Activated CD4-positive, alpha-beta T cell treated with anti-CD3 and anti-CD28 coated beads, Interleukin-2, amount 50 U/mL, for 4 hours (primary cell): ENCODE results near the gene PIP5K1B.
"Not testable (repeated sequence)": the region's sequence is repeated elsewhere in the genome, so short reads cannot be mapped to it uniquely, and the experiment has no call there.

Experiments
- DNase-seq, 2 experiments: peaks; one replicate each; pipeline ENCODE4 v3.0.0-alpha.2; 2020

The PIP5K1B gene

GRCh38 chr9:69036799-69037198, 331.8 kb downstream of the PIP5K1B start:
- no peak for DNase-seq

- DNase-seq: no peak
Measured at GRCh38 chr9:69040646-69041045, 335.6 kb downstream of the PIP5K1B start.

GRCh38 chr9:69044240-69045219, 339.5 kb downstream of the PIP5K1B start:
- DNase-seq: no peak

- no peak for DNase-seq
Measured at GRCh38 chr9:69045821-69046220, 340.8 kb downstream of the PIP5K1B start.

- no peak for DNase-seq
Measured at GRCh38 chr9:69046723-69047122, 341.7 kb downstream of the PIP5K1B start.

GRCh38 chr9:69047371-69047770, 342.3 kb downstream of the PIP5K1B start:
- no peak for DNase-seq

- no peak for DNase-seq
Measured at GRCh38 chr9:69049094-69049493, 344.1 kb downstream of the PIP5K1B start.

GRCh38 chr9:69050936-69051335, 345.9 kb downstream of the PIP5K1B start:
- DNase-seq: not testable (repeated sequence)

- no peak for DNase-seq
Measured at GRCh38 chr9:69054989-69055388, 349.9 kb downstream of the PIP5K1B start.

- DNase-seq: no peak
Measured at GRCh38 chr9:69056191-69056815, 351.3 kb downstream of the PIP5K1B start.

GRCh38 chr9:69058101-69058500, 353.1 kb downstream of the PIP5K1B start:
- no peak for DNase-seq
